ENCODE results near the gene FERMT1. TPM values are rescaled to one million over a fixed set of nuclear protein-coding genes. Genes with fewer than 3 reads are reported as not detected.
"Not testable (repeated sequence)": the region's sequence is repeated elsewhere in the genome, so short reads cannot be mapped to it uniquely, and the experiment has no call there.

Gene FERMT1
- total and polyA plus RNA-seq, 12 donors: 9.9 to 83.7 (median 32.2) TPM

- Histone ChIP-seq H3K36me3 (replicated peaks in 1 of 2) (no peaks in the 10 kb centered on the region), H3K4me1 (replicated peaks in 1 of 2) (no peaks in the 10 kb centered on the region), H3K4me3 (no peak overlapping the region), H3K9me3 (replicated peaks in 1 of 3) (no peaks in the 10 kb centered on the region), H3K27ac (no peak overlapping the region), H3K27me3 (no peaks in the 10 kb centered on the region)
- intact Hi-C loops (cut with DNase I): no loop called here
- WGBS, 4 donors: 60 to 92% (median 74%) methylated on average over 2 of the region's 2 CpGs
- TF ChIP-seq POLR2A (IDR thresholded peaks at IDR 0.05): no peak
- TF ChIP-seq CTCF (IDR thresholded peaks at IDR 0.05): no peak
- no peak for DNase-seq
Measured at GRCh38 chr20:6057691-6058090, 65.1 kb downstream of the FERMT1 start.

GRCh38 chr20:6057139-6057538 is 65.7 kb downstream of the FERMT1 start:
- no peaks in the 10 kb centered on the region for H3K27me3 ChIP-seq
- H3K27ac ChIP-seq: no peak overlapping the region
- no peak overlapping the region for H3K4me3 ChIP-seq
- TF ChIP-seq CTCF (IDR thresholded peaks at IDR 0.05) (no peak), POLR2A (IDR thresholded peaks at IDR 0.05) (no peak)
- DNase-seq: no peak
- WGBS, 4 donors: 84 to 95% (median 92%) methylated on average over 2 of the region's 2 CpGs
- intact Hi-C loops (cut with DNase I): no loop called here
- H3K9me3 ChIP-seq (replicated peaks in 1 of 3): no peaks in the 10 kb centered on the region
- H3K4me1 ChIP-seq (replicated peaks in 1 of 2): peaks cover 0 to 4% of the 10 kb centered on the region in 2 donors
- no peaks in the 10 kb centered on the region for H3K36me3 ChIP-seq (replicated peaks in 1 of 2)

- DNase-seq: no peak
- H3K4me3 ChIP-seq: no peak overlapping the region
- H3K4me1 ChIP-seq (replicated peaks in 1 of 2): peaks cover 0 to 9% of the 10 kb centered on the region in 2 donors
- H3K27me3 ChIP-seq: peaks cover 4% of the 10 kb centered on the region
- H3K9me3 ChIP-seq (replicated peaks in 1 of 3): no peaks in the 10 kb centered on the region
- intact Hi-C loops (cut with DNase I): no loop called here
- WGBS, 4 donors: 82 to 95% (median 90%) methylated on average over 2 to 9 of the region's 9 CpGs
- H3K27ac ChIP-seq: no peak overlapping the region
- TF ChIP-seq CTCF (IDR thresholded peaks at IDR 0.05) (no peak), POLR2A (IDR thresholded peaks at IDR 0.05) (no peak)
- no peaks in the 10 kb centered on the region for H3K36me3 ChIP-seq (replicated peaks in 1 of 2)
Measured at GRCh38 chr20:6055981-6056569, 66.8 kb downstream of the FERMT1 start.

GRCh38 chr20:6055161-6055783 is 67.6 kb downstream of the FERMT1 start:
- H3K27me3 ChIP-seq: peaks cover 4% of the 10 kb centered on the region
- WGBS, 4 donors: 83 to 89% (median 88%) methylated on average over 5 to 10 of the region's 10 CpGs
- no peaks in the 10 kb centered on the region for H3K36me3 ChIP-seq (replicated peaks in 1 of 2)
- H3K27ac ChIP-seq: no peak overlapping the region
- no peak overlapping the region for H3K4me3 ChIP-seq
- TF ChIP-seq CTCF (IDR thresholded peaks at IDR 0.05): no peak
- TF ChIP-seq POLR2A (IDR thresholded peaks at IDR 0.05): no peak
- H3K9me3 ChIP-seq (replicated peaks in 1 of 3): no peaks in the 10 kb centered on the region
- peaks cover 0 to 9% of the 10 kb centered on the region in 2 donors for H3K4me1 ChIP-seq (replicated peaks in 1 of 2)
- intact Hi-C loops (cut with DNase I): no loop called here
- DNase-seq: no peak

GRCh38 chr20:6054689-6055051 is 68.2 kb downstream of the FERMT1 start:
- 85 to 90% (median 86%) methylated on average over 4 of the region's 4 CpGs for WGBS, 4 donors
- H3K27ac ChIP-seq; H3K4me3 ChIP-seq; H3K27me3 ChIP-seq; H3K36me3 ChIP-seq (replicated peaks in 1 of 2); H3K4me1 ChIP-seq (replicated peaks in 1 of 2); DNase-seq; H3K9me3 ChIP-seq (replicated peaks in 1 of 3); intact Hi-C loops (cut with DNase I): not testable (repeated sequence)

All from adrenal gland (tissue), 12 donors.